ENCODE data around the gene L1CAM.

L1CAM gene

GRCh38 chrX:153927922-153928760 lies 42.2 kb upstream of the L1CAM start:
- H3K36me3 Mint-ChIP-seq (ENCODE audit: low read depth), result peaks cover 75% of the 10 kb centered on the region
- H3K27me3 Mint-ChIP-seq, result no peaks in the 10 kb centered on the region
- peak overlapping the region; percentile 95 for H3K27ac Mint-ChIP-seq
- peak overlapping the region; percentile 85 for H3K4me3 Mint-ChIP-seq
- peaks cover 54% of the 10 kb centered on the region for H3K4me1 Mint-ChIP-seq (ENCODE audit: low read depth)
- no peaks in the 10 kb centered on the region for H3K9me3 Mint-ChIP-seq
- intact Hi-C loops (cut with micrococcal nuclease), result no loop called here

- Mint-ChIP-seq H3K36me3 (ENCODE audit: low read depth) (peaks cover 75% of the 10 kb centered on the region), H3K27ac (peak overlapping the region; percentile 95), H3K4me1 (ENCODE audit: low read depth) (peaks cover 59% of the 10 kb centered on the region), H3K4me3 (peak overlapping the region; percentile 85), H3K9me3 (no peaks in the 10 kb centered on the region), H3K27me3 (no peaks in the 10 kb centered on the region)
- intact Hi-C loops (cut with micrococcal nuclease), result no loop called here
These were observed 41.6 kb upstream of the L1CAM start for GRCh38 chrX:153927672-153927921.

- peak overlapping the region; percentile 85 for H3K4me3 Mint-ChIP-seq
- peaks cover 64% of the 10 kb centered on the region for H3K4me1 Mint-ChIP-seq (ENCODE audit: low read depth)
- H3K9me3 Mint-ChIP-seq, result no peaks in the 10 kb centered on the region
- no peaks in the 10 kb centered on the region for H3K27me3 Mint-ChIP-seq
- peak overlapping the region; percentile 95 for H3K27ac Mint-ChIP-seq
- intact Hi-C loops (cut with micrococcal nuclease), result no loop called here
- peaks cover 75% of the 10 kb centered on the region for H3K36me3 Mint-ChIP-seq (ENCODE audit: low read depth)
These were observed 41.1 kb upstream of the L1CAM start for GRCh38 chrX:153926858-153927671.

GRCh38 chrX:153926552-153926857 lies 40.5 kb upstream of the L1CAM start:
- peaks cover 64% of the 10 kb centered on the region for H3K4me1 Mint-ChIP-seq (ENCODE audit: low read depth)
- H3K9me3 Mint-ChIP-seq, result no peaks in the 10 kb centered on the region
- no peaks in the 10 kb centered on the region for H3K27me3 Mint-ChIP-seq
- peak overlapping the region; percentile 85 for H3K4me3 Mint-ChIP-seq
- H3K27ac Mint-ChIP-seq, result peak overlapping the region; percentile 95
- peaks cover 75% of the 10 kb centered on the region for H3K36me3 Mint-ChIP-seq (ENCODE audit: low read depth)
- intact Hi-C loops (cut with micrococcal nuclease), result no loop called here

GRCh38 chrX:153925739-153926551 lies 40.0 kb upstream of the L1CAM start, which contains the start of gene ARHGAP4:
TSS of gene ARHGAP4 (minus strand) at chrX:153926264. CDS start at chrX:153926202, 62 bp downstream.
- Mint-ChIP-seq H3K4me1 (ENCODE audit: low read depth) (peaks cover 59% of the 10 kb centered on the region), H3K36me3 (ENCODE audit: low read depth) (peaks cover 75% of the 10 kb centered on the region)
- intact Hi-C loops (cut with micrococcal nuclease), result loop anchor here (1.0 kb wide), 1 partner anchor 132 kb away; the partner anchor contains the start of genes IDH3G and SSR4

DNA sequence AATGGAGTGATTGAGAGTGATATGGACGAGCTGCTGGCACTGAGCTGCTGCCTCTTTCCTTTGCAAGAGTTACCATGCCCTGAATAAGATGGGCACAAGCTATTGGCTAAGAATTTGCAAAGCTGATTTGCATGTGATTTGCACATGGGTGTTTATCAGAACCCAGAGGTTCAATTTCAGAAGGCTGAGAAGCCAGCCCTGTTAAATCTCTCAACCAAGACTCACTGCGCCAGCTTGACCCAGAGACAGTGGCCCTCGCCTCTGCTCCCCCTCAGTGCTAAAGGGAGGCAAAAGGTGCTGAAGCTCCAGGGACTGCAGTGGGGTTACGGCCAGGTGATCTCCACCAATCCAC lies 39.4 kb upstream of the L1CAM start:
- Mint-ChIP-seq H3K36me3 (ENCODE audit: low read depth) (peaks cover 75% of the 10 kb centered on the region), H3K4me3 (peak overlapping the region; percentile 90), H3K27ac (peak overlapping the region; percentile 95), H3K9me3 (no peaks in the 10 kb centered on the region), H3K4me1 (ENCODE audit: low read depth) (peaks cover 53% of the 10 kb centered on the region), H3K27me3 (no peaks in the 10 kb centered on the region)
- intact Hi-C loops (cut with micrococcal nuclease), result loop anchor here (1.0 kb wide), 1 partner anchor 131 kb away; the partner anchor contains the start of genes IDH3G and SSR4

More at GRCh38 chrX:153925739-153926551, 40.0 kb upstream of the L1CAM start, which contains the start of gene ARHGAP4:
- H3K9me3 Mint-ChIP-seq, result no peaks in the 10 kb centered on the region
- H3K27me3 Mint-ChIP-seq, result no peaks in the 10 kb centered on the region
- H3K27ac Mint-ChIP-seq, result peak within 1 kb of the TSS; percentile 95
- H3K4me3 Mint-ChIP-seq, result peak within 1 kb of the TSS; percentile 90

DNA sequence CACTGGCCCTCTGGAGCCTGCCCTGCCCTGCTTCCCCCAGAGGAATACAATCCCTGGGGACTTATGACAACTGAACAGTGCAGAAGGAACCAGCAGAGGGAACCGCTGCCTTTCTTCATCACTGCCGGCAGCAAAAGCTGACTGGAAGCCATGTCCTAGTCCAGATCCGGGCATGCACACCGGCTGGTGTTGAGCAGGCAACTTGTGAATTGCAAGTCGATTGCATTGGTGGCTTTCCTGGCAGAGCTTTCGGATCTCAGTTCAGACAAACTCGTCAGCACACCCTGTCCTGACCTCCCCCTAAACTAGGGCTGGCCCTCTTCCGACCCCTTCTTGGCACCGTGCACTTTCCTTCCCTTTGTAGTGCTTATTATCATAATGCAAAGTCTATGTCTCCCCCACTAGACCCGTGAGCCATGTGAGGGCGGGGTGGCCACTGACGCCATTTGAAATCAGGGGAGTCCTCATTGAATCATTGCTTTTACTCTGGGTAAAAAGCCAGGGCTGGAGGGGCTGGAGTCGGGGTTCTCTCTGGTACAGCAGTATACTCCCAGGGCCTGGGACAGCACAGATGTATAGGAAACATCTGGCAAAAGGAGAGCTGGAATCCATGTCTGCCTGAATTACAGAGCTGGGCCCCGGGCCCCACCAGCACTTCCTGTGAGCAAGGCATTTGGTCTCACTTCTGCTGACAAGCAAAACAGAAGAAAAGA lies 38.3 kb upstream of the L1CAM start:
- Mint-ChIP-seq H3K4me3 (peak overlapping the region; percentile 90), H3K36me3 (ENCODE audit: low read depth) (peaks cover 75% of the 10 kb centered on the region), H3K27me3 (no peaks in the 10 kb centered on the region), H3K27ac (peak overlapping the region; percentile 95), H3K4me1 (ENCODE audit: low read depth) (peaks cover 43% of the 10 kb centered on the region), H3K9me3 (no peaks in the 10 kb centered on the region)
- intact Hi-C loops (cut with micrococcal nuclease), result no loop called here

GRCh38 chrX:153922932-153923857 lies 37.2 kb upstream of the L1CAM start:
- H3K4me1 Mint-ChIP-seq (ENCODE audit: low read depth), result peaks cover 35% of the 10 kb centered on the region
- H3K9me3 Mint-ChIP-seq, result no peaks in the 10 kb centered on the region
- intact Hi-C loops (cut with micrococcal nuclease), result no loop called here
- peak overlapping the region; percentile 90 for H3K4me3 Mint-ChIP-seq
- H3K36me3 Mint-ChIP-seq (ENCODE audit: low read depth), result peaks cover 84% of the 10 kb centered on the region
- H3K27ac Mint-ChIP-seq, result peak overlapping the region; percentile 95
- H3K27me3 Mint-ChIP-seq, result no peaks in the 10 kb centered on the region

GRCh38 chrX:153921511-153922446 lies 35.8 kb upstream of the L1CAM start:
- H3K36me3 Mint-ChIP-seq (ENCODE audit: low read depth), result peaks cover 90% of the 10 kb centered on the region
- H3K4me1 Mint-ChIP-seq (ENCODE audit: low read depth), result peaks cover 29% of the 10 kb centered on the region
- intact Hi-C loops (cut with micrococcal nuclease), result no loop called here

GRCh38 chrX:153921070-153921469 lies 35.1 kb upstream of the L1CAM start:
- H3K36me3 Mint-ChIP-seq (ENCODE audit: low read depth), result peaks cover 91% of the 10 kb centered on the region
- intact Hi-C loops (cut with micrococcal nuclease), result no loop called here

More at GRCh38 chrX:153921511-153922446, 35.8 kb upstream of the L1CAM start:
- Mint-ChIP-seq H3K9me3 (no peaks in the 10 kb centered on the region), H3K27ac (no peak overlapping the region), H3K4me3 (peak overlapping the region; percentile 90), H3K27me3 (no peaks in the 10 kb centered on the region)

GRCh38 chrX:153920546-153920945 lies 34.6 kb upstream of the L1CAM start:
- no peak overlapping the region for H3K4me3 Mint-ChIP-seq
- H3K27me3 Mint-ChIP-seq, result no peaks in the 10 kb centered on the region
- H3K36me3 Mint-ChIP-seq (ENCODE audit: low read depth), result peaks cover 92% of the 10 kb centered on the region
- H3K9me3 Mint-ChIP-seq, result no peaks in the 10 kb centered on the region
- intact Hi-C loops (cut with micrococcal nuclease), result no loop called here
- no peak overlapping the region for H3K27ac Mint-ChIP-seq
- H3K4me1 Mint-ChIP-seq (ENCODE audit: low read depth), result peaks cover 24% of the 10 kb centered on the region

More at GRCh38 chrX:153921070-153921469, 35.1 kb upstream of the L1CAM start:
- H3K27me3 Mint-ChIP-seq, result no peaks in the 10 kb centered on the region
- H3K4me3 Mint-ChIP-seq, result no peak overlapping the region
- H3K9me3 Mint-ChIP-seq, result no peaks in the 10 kb centered on the region
- H3K27ac Mint-ChIP-seq, result no peak overlapping the region
- peaks cover 24% of the 10 kb centered on the region for H3K4me1 Mint-ChIP-seq (ENCODE audit: low read depth)

DNA sequence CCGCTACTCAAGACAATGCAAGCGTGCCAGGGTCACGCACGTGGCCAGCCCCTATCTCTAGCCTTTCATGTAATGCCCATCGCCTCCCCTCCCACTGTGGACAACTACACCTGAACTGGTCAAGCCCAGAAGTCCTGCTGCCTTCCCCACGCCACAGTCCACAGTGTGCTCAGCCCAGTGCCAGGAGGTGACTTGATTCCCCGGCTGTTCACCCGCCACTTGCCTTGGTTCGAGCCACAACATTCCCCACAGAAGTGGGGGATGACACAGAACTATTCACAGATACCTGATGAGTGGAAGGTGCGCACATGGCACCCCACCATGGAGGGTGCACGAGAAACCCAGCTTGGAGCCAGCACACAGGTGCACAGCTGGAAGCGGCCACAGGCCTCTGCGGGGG lies 33.3 kb upstream of the L1CAM start:
- peaks cover 96% of the 10 kb centered on the region for H3K36me3 Mint-ChIP-seq (ENCODE audit: low read depth)
- no peak overlapping the region for H3K27ac Mint-ChIP-seq
- H3K4me1 Mint-ChIP-seq (ENCODE audit: low read depth), result peaks cover 20% of the 10 kb centered on the region
- H3K27me3 Mint-ChIP-seq, result no peaks in the 10 kb centered on the region
- no peak overlapping the region for H3K4me3 Mint-ChIP-seq
- intact Hi-C loops (cut with micrococcal nuclease), result no loop called here
- no peaks in the 10 kb centered on the region for H3K9me3 Mint-ChIP-seq

All from dendritic cell treated with granulocyte-macrophage colony-stimulating factor and Interleukin-4, amounts not matched to agents 40 ng/mL and 50 ng/mL, for 4 days (primary cell).